CD4-positive, alpha-beta T cell (primary cell): ENCODE data around the gene DPEP3. TPM values are rescaled to one million over a fixed set of nuclear protein-coding genes. Genes with fewer than 3 reads are reported as not detected.
A peak's percentile ranks its signal among the peaks of the same experiment; 100 is the strongest.

ENCODE experiments used
- ATAC-seq: fragments of 200-7000 bp; cut with Tn5 transposase; one replicate; pipeline ENCODE4 v1.10.0; 2022; ENCODE audit warnings: mild to moderate bottlenecking; ENCODE audit not compliant: poor library complexity
- CTCF ChIA-PET: fragments of 350-600 bp; sonication (Branson Sonifier 250); formaldehyde crosslinking; loops from one replicate; lab custom pipeline; 2021; ENCODE audit warnings: antibody characterized with exemption, inconsistent platforms; lab: Charles Lee
- POLR2A ChIA-PET: fragments of 350-600 bp; sonication (Branson Sonifier 250); formaldehyde crosslinking; loops from one replicate; lab custom pipeline; 2021; ENCODE audit warnings: antibody characterized with exemption, inconsistent platforms; lab: Charles Lee
- DNase-seq, 14 experiments: peaks; one replicate each; pipeline ENCODE4 v3.0.0-alpha.2; 2013 to 2020; ENCODE audit warnings: mixed read lengths in 2 of 14
- H3K27ac ChIP-seq, 2 donors: one replicate each; pipeline versions ENCODE4 v1.5.1 to v1.7.0; 2013; ENCODE audit warnings: low read length in 2 of 2, low read depth in 1 of 2, mild to moderate bottlenecking in 1 of 2
- H3K27me3 ChIP-seq, 2 experiments: 1 replicate in 1 of 2; 2 replicates in 1 of 2; pipeline versions ENCODE4 v1.6.1 to v1.7.0; 2013; ENCODE audit warnings: low read length in 2 of 2, control low read depth in 1 of 2, mild to moderate bottlenecking in 1 of 2, moderate library complexity in 1 of 2; ENCODE audit not compliant: insufficient read depth in 2 of 2, control insufficient read depth in 1 of 2
- H3K36me3 ChIP-seq: one replicate; pipeline ENCODE4 v1.6.1; 2013; ENCODE audit warnings: low read length, control low read depth; ENCODE audit not compliant: insufficient read depth
- H3K4me1 ChIP-seq: one replicate; pipeline ENCODE4 v1.6.1; 2013; ENCODE audit warnings: low read length, control low read depth; ENCODE audit not compliant: insufficient read depth
- H3K4me3 ChIP-seq: one replicate; pipeline ENCODE4 v1.5.1; 2013; ENCODE audit warnings: mild to moderate bottlenecking, low read length, moderate library complexity
- H3K9me3 ChIP-seq, 2 experiments: 1 replicate in 1 of 2; 2 replicates in 1 of 2; pipeline versions ENCODE4 v1.6.1 to v1.7.0; 2013; ENCODE audit warnings: low read length in 2 of 2, mild to moderate bottlenecking in 2 of 2, control low read depth in 1 of 2, moderate library complexity in 1 of 2; ENCODE audit not compliant: control insufficient read depth in 1 of 2, insufficient read depth in 1 of 2
- H3K27ac Mint-ChIP-seq: one replicate; pipeline ENCODE4 v1.8.0; 2020; ENCODE audit warnings: mixed read lengths
- H3K27me3 Mint-ChIP-seq: one replicate; pipeline ENCODE4 v1.8.0; 2021; ENCODE audit warnings: mixed read lengths
- H3K36me3 Mint-ChIP-seq: one replicate; pipeline ENCODE4 v1.8.0; 2021; ENCODE audit warnings: low read depth, mixed read lengths
- H3K4me1 Mint-ChIP-seq: one replicate; pipeline ENCODE4 v1.8.0; 2021; ENCODE audit warnings: low read depth, mixed read lengths
- H3K4me3 Mint-ChIP-seq: one replicate; pipeline ENCODE4 v1.8.0; 2020; ENCODE audit warnings: mild to moderate bottlenecking, mixed read lengths
- H3K9me3 Mint-ChIP-seq: one replicate; pipeline ENCODE4 v1.8.0; 2020; ENCODE audit warnings: mixed read lengths
- CTCF ChIP-seq: fragments of 200-600 bp; IDR thresholded peaks from one replicate; pipeline ENCODE4 v1.8.0; 2022; ENCODE audit warnings: antibody characterized with exemption, mild to moderate bottlenecking
- intact Hi-C, 2 experiments: fragments of 100-400 bp; cut with DNase I in 1 of 2; cut with micrococcal nuclease in 1 of 2; formaldehyde crosslinking; loops; one replicate each; pipeline versions ENCODE4 v1.15.1 to v1.9.0; 2023 to 2025; cut with DNase I, micrococcal nuclease
- total RNA-seq, 174 experiments: library from RNA in 2 of 174; stranded (reverse) in 2 of 174; gene quantifications; one replicate each; pipeline ENCODE4 v1.2.3 and lab custom pipeline; 2021 to 2026

Gene DPEP3
- total RNA-seq, 2 experiments from 2014 or later = 0.53 to 0.63 TPM

GRCh38 chr16:67931712-67932461, 48.4 kb downstream of the DPEP3 start, which contains the start of gene CTRL:
Gene CTRL, minus strand, starts transcription at chr16:67931862. Its CDS starts 10 bp downstream, at chr16:67931852.
- Histone ChIP-seq H3K9me3 (no peaks in the 10 kb centered on the region), H3K4me1 (peaks cover 30% of the 10 kb centered on the region), H3K36me3 (peaks cover 63% of the 10 kb centered on the region), H3K27me3 (no peaks in the 10 kb centered on the region), H3K27ac (peak within 1 kb of the TSS in 1 of 2 donors; percentile 4), H3K4me3 (no peak within 1 kb of the TSS)
- H3K4me3 Mint-ChIP-seq = no peak within 1 kb of the TSS
- ATAC-seq = no peak
- ChIA-PET CTCF (no interaction called here), POLR2A (interaction anchor here (0.9 to 1.4 kb wide), 4 partner anchors 9 to 125 kb away, joined by 3 to 4 read pairs (median 3); partner anchors contain the start of genes RANBP10, SLC12A4 and TSNAXIP1)
- intact Hi-C loops = no loop called here
- no peak within 1 kb of the TSS for H3K27ac Mint-ChIP-seq
- H3K4me1 Mint-ChIP-seq = peaks cover 24% of the 10 kb centered on the region
- DNase-seq = peak in 1 of 14 experiments; percentile 16
- TF ChIP-seq CTCF = no peak
- H3K9me3 Mint-ChIP-seq = no peaks in the 10 kb centered on the region
- peaks cover 65% of the 10 kb centered on the region for H3K36me3 Mint-ChIP-seq
- no peaks in the 10 kb centered on the region for H3K27me3 Mint-ChIP-seq

- no peak overlapping the region for H3K4me3 ChIP-seq
- Mint-ChIP-seq H3K27me3 (no peaks in the 10 kb centered on the region), H3K9me3 (no peaks in the 10 kb centered on the region), H3K4me1 (peaks cover 20% of the 10 kb centered on the region), H3K4me3 (no peak overlapping the region), H3K36me3 (peaks cover 61% of the 10 kb centered on the region), H3K27ac (no peak overlapping the region)
- no peak for TF ChIP-seq CTCF
- H3K36me3 ChIP-seq = peaks cover 67% of the 10 kb centered on the region
- ChIA-PET CTCF (no interaction called here), POLR2A (interaction anchor here (1.4 kb wide), 1 partner anchor 38 kb away, joined by 3 read pairs; the partner anchor contains the start of gene SLC12A4)
- no peaks in the 10 kb centered on the region for H3K27me3 ChIP-seq
- DNase-seq (peak in 1 of 14 experiments; percentile 25), ATAC-seq (no peak)
- intact Hi-C loops = no loop called here
- H3K27ac ChIP-seq = no peak overlapping the region
- no peaks in the 10 kb centered on the region for H3K9me3 ChIP-seq
- H3K4me1 ChIP-seq = peaks cover 27% of the 10 kb centered on the region
Observed at GRCh38 chr16:67930678-67931211, 49.6 kb downstream of the DPEP3 start.

GRCh38 chr16:67930191-67930590, 50.1 kb downstream of the DPEP3 start:
- Mint-ChIP-seq H3K4me1 (peaks cover 14% of the 10 kb centered on the region), H3K27ac (no peak overlapping the region), H3K27me3 (no peaks in the 10 kb centered on the region), H3K4me3 (no peak overlapping the region), H3K9me3 (no peaks in the 10 kb centered on the region), H3K36me3 (peaks cover 55% of the 10 kb centered on the region)
- CTCF ChIA-PET = no interaction called here
- DNase-seq (peak in 1 of 14 experiments; percentile 15), ATAC-seq (no peak)
- Histone ChIP-seq H3K27ac (no peak overlapping the region), H3K27me3 (no peaks in the 10 kb centered on the region), H3K36me3 (peaks cover 66% of the 10 kb centered on the region), H3K4me3 (no peak overlapping the region), H3K4me1 (peaks cover 23% of the 10 kb centered on the region), H3K9me3 (no peaks in the 10 kb centered on the region)
- intact Hi-C loops = no loop called here
- no peak for TF ChIP-seq CTCF
- POLR2A ChIA-PET = no interaction called here
